Transverse colon (tissue), 4 donors: Measurements from ENCODE around the gene NOL7.

Experiments
- EP300 ChIP-seq: sonication (generic); formaldehyde crosslinking; IDR thresholded peaks from one replicate; pipeline ENCODE4 v1.6.1; 2017; ENCODE audit warnings: antibody characterized with exemption, low read depth
- POLR2AphosphoS5 ChIP-seq, 3 donors: sonication (generic); formaldehyde crosslinking; IDR thresholded peaks; one replicate each; pipeline ENCODE4 v1.6.1; 2016; ENCODE audit warnings: antibody characterized with exemption in 3 of 3
- TF ChIP-seq, protein P1 (sequence below), 5 experiments: fragments of 200-600 bp in 3 of 5; fragments of 450-650 bp in 2 of 5; sonication (generic) in 3 of 5; IDR thresholded peaks; 1 replicate in 2 of 5; 2 replicates in 3 of 5; pipeline ENCODE4 v1.5.1; 2016 to 2017; ENCODE audit warnings: antibody characterized with exemption in 5 of 5, inconsistent platforms in 3 of 5, mild to moderate bottlenecking in 2 of 5, moderate library complexity in 1 of 5

DNA sequence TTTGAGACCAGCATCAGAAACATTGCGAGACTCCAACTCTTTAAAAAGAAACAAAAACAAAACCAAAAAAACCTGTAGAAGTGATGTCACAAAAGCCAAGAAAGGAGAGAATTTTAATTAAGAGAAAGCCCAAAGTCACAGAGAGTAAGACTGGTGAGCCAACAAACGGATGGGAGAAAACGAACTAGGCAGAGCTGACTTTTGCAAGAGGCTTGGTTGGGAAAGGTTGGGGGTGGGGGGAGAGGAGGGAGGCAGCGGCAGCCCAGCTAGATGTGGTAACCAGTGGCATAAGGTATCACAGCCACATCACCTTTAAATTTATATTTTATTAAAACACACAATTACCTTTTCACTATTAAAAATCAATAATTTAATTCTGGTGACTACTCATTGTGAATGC is 23.5 kb downstream of the NOL7 start:
- TF ChIP-seq, protein P1, sequence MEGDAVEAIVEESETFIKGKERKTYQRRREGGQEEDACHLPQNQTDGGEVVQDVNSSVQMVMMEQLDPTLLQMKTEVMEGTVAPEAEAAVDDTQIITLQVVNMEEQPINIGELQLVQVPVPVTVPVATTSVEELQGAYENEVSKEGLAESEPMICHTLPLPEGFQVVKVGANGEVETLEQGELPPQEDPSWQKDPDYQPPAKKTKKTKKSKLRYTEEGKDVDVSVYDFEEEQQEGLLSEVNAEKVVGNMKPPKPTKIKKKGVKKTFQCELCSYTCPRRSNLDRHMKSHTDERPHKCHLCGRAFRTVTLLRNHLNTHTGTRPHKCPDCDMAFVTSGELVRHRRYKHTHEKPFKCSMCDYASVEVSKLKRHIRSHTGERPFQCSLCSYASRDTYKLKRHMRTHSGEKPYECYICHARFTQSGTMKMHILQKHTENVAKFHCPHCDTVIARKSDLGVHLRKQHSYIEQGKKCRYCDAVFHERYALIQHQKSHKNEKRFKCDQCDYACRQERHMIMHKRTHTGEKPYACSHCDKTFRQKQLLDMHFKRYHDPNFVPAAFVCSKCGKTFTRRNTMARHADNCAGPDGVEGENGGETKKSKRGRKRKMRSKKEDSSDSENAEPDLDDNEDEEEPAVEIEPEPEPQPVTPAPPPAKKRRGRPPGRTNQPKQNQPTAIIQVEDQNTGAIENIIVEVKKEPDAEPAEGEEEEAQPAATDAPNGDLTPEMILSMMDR (IDR thresholded peaks at IDR 0.05) = no peak
- TF ChIP-seq POLR2AphosphoS5 (IDR thresholded peaks at IDR 0.05) (no peak), EP300 (no peak)
